Fibroblast of skin of abdomen (primary cell): ENCODE results near the gene DHRS1. TPM values are rescaled to one million over a fixed set of nuclear protein-coding genes. Genes with fewer than 3 reads are reported as not detected.

Experiments used
- DNase-seq: peaks from one replicate; pipeline ENCODE4 v3.0.0-alpha.2; 2013
- polyA plus RNA-seq, 2 experiments: library from polyadenylated mRNA; unstranded; fragments of 120-200 nt; gene quantifications; one replicate each; pipeline ENCODE4 v1.2.1, GENCODE V29; 2013; ENCODE audit not compliant: insufficient read length in 2 of 2

Gene DHRS1
- 21.4 TPM for polyA plus RNA-seq (2013, experiment 1 of 2; ENCODE audit: insufficient read length)
- 20.6 TPM for polyA plus RNA-seq (2013, experiment 2 of 2; ENCODE audit: insufficient read length)

- DNase-seq: peak; percentile 86
Observed at GRCh38 chr14:24299255-24300191, at the start of gene DHRS1, which contains the start of gene NOP9. DHRS1 (minus strand) TSS chr14:24299780; CDS start chr14:24299106, 674 bp downstream. NOP9 (plus strand) TSS chr14:24299850; CDS start chr14:24299955, 105 bp downstream.

- no peak for DNase-seq
Observed at GRCh38 chr14:24348186-24348585, 48.6 kb upstream of the DHRS1 start.

GRCh38 chr14:24347134-24347533, 47.6 kb upstream of the DHRS1 start:
- DNase-seq: no peak

GRCh38 chr14:24343795-24344660, 44.4 kb upstream of the DHRS1 start:
- no peak for DNase-seq

GRCh38 chr14:24342889-24343288, 43.3 kb upstream of the DHRS1 start:
- no peak for DNase-seq

- DNase-seq: no peak
Observed at GRCh38 chr14:24340606-24341005, 41.0 kb upstream of the DHRS1 start.

- DNase-seq: no peak
Observed at GRCh38 chr14:24339284-24340151, 39.9 kb upstream of the DHRS1 start, which contains the start of gene RIPK3. RIPK3 (minus strand) TSS chr14:24339991; CDS start chr14:24339826, 165 bp downstream.

- DNase-seq: no peak
Observed at GRCh38 chr14:24338843-24339242, 39.3 kb upstream of the DHRS1 start.

- DNase-seq: no peak
Observed at GRCh38 chr14:24337824-24338175, 38.2 kb upstream of the DHRS1 start.

GRCh38 chr14:24337144-24337823, 37.7 kb upstream of the DHRS1 start:
- DNase-seq: no peak

- DNase-seq: no peak
Observed at GRCh38 chr14:24335461-24336171, 36.0 kb upstream of the DHRS1 start.

GRCh38 chr14:24334431-24335291, 35.1 kb upstream of the DHRS1 start, which contains the start of gene ADCY4:
ADCY4 (minus strand) TSS chr14:24335071; CDS start chr14:24334652, 419 bp downstream.
- no peak for DNase-seq

GRCh38 chr14:24332268-24332993, 32.9 kb upstream of the DHRS1 start:
- DNase-seq: peak; percentile 44

- DNase-seq: no peak
Observed at GRCh38 chr14:24331731-24332267, 32.2 kb upstream of the DHRS1 start.

- DNase-seq: no peak
Observed at GRCh38 chr14:24330973-24331674, 31.5 kb upstream of the DHRS1 start.

GRCh38 chr14:24329736-24330135, 30.2 kb upstream of the DHRS1 start:
- no peak for DNase-seq

- DNase-seq: no peak
Observed at GRCh38 chr14:24329073-24329663, 29.6 kb upstream of the DHRS1 start.
